HEK293T (cell line): ENCODE measurements around the gene ERVMER34-1.

Experiments used
- ARNT ChIP-seq: fragments of 450-650 bp; IDR thresholded peaks from 2 replicates; pipeline ENCODE4 v1.6.1; 2017; ENCODE audit warnings: mild to moderate bottlenecking
- BHLHE40 ChIP-seq: fragments of 450-650 bp; IDR thresholded peaks from 2 replicates; pipeline ENCODE4 v1.6.1; 2016; ENCODE audit warnings: mild to moderate bottlenecking, moderate library complexity, borderline replicate concordance
- FOXA1 ChIP-seq: fragments of 450-650 bp; IDR thresholded peaks from 2 replicates; pipeline ENCODE4 v1.6.1; 2016; ENCODE audit warnings: mild to moderate bottlenecking
- HDGF ChIP-seq: fragments of 450-650 bp; IDR thresholded peaks from 2 replicates; pipeline ENCODE4 v1.6.1; 2017; ENCODE audit warnings: antibody characterized with exemption, borderline replicate concordance
- SUZ12 ChIP-seq: fragments of 450-650 bp; IDR thresholded peaks from 2 replicates; pipeline ENCODE4 v1.6.1; 2016; ENCODE audit warnings: mild to moderate bottlenecking
- ZNF384 ChIP-seq: fragments of 450-650 bp; IDR thresholded peaks from 2 replicates; pipeline ENCODE4 v1.6.1; 2016

GRCh38 chr4:52693492-52693891 lies 57.7 kb downstream of the ERVMER34-1 start:
- TF ChIP-seq SUZ12: no peak
- TF ChIP-seq ZNF384: no peak
- TF ChIP-seq ARNT: no peak
- no peak for TF ChIP-seq HDGF
- TF ChIP-seq FOXA1: no peak
- no peak for TF ChIP-seq BHLHE40
